ENCODE measurements around the gene HCN3.

GRCh38 chr1:155313261-155313660, 36.0 kb downstream of the HCN3 start:
- TF ChIP-seq POLR2A (IDR thresholded peaks at IDR 0.05; ENCODE audit: low read depth, low read length) = no peak
- TF ChIP-seq TAF1 (IDR thresholded peaks at IDR 0.05; ENCODE audit: borderline replicate concordance, low read depth, low read length) = no peak

Measured in GM12892 (cell line).